B cell (primary cell): ENCODE results near the gene SDCCAG8. TPM values are rescaled to one million over a fixed set of nuclear protein-coding genes. Genes with fewer than 3 reads are reported as not detected.

Experiments used
- ATAC-seq: fragments of 200-7000 bp; cut with Tn5 transposase; one replicate; pipeline ENCODE4 v1.10.0; 2021; ENCODE audit warnings: low read depth, mild to moderate bottlenecking, moderate number of reproducible peaks, moderate library complexity
- CTCF ChIA-PET: fragments of 350-600 bp; sonication (Branson Sonifier 250); formaldehyde crosslinking; loops from one replicate; lab custom pipeline; 2021; ENCODE audit warnings: antibody characterized with exemption, inconsistent platforms; lab: Charles Lee
- POLR2A ChIA-PET: fragments of 350-600 bp; sonication (Branson Sonifier 250); formaldehyde crosslinking; loops from one replicate; lab custom pipeline; 2021; ENCODE audit warnings: antibody characterized with exemption; lab: Charles Lee
- DNase-seq: peaks from one replicate; pipeline ENCODE4 v3.0.0; 2013
- H2AFZ ChIP-seq: 2 replicates; pipeline ENCODE4 v1.6.1; 2012; ENCODE audit warnings: mild to moderate bottlenecking, low read depth, low read length; ENCODE audit not compliant: insufficient read depth, poor library complexity, severe bottlenecking
- H3K27ac ChIP-seq, 2 donors: 1 replicate in 1 of 2; 2 replicates in 1 of 2; pipeline ENCODE4 v1.5.1; 2012 to 2013; ENCODE audit warnings: low read length in 2 of 2, mild to moderate bottlenecking in 2 of 2, moderate library complexity in 1 of 2
- H3K27me3 ChIP-seq, 4 experiments: fragments of 200-600 bp in 1 of 4; sonication (generic) in 1 of 4; replicated peaks in 1 of 4; 1 replicate in 2 of 4; 2 replicates in 2 of 4; pipeline versions ENCODE4 v1.6.1 to v1.7.0; 2013 to 2016; ENCODE audit warnings: low read length in 3 of 4, mild to moderate bottlenecking in 2 of 4, mixed read lengths in 1 of 4, moderate library complexity in 1 of 4; ENCODE audit not compliant: insufficient read depth in 4 of 4, control insufficient read depth in 3 of 4; ENCODE audit errors: control extremely low read depth in 1 of 4
- H3K36me3 ChIP-seq, 2 experiments: replicated peaks in 1 of 2; 1 replicate in 1 of 2; 2 replicates in 1 of 2; pipeline versions ENCODE4 v1.6.1 to v1.7.1; 2013; ENCODE audit warnings: low read length in 1 of 2; ENCODE audit not compliant: insufficient read depth in 2 of 2, control insufficient read depth in 1 of 2; ENCODE audit errors: control extremely low read depth in 1 of 2, extremely low read depth in 1 of 2
- H3K4me1 ChIP-seq, 2 donors: fragments of 200-600 bp in 1 of 2; sonication (generic) in 1 of 2; 1 replicate in 1 of 2; 2 replicates in 1 of 2; pipeline versions ENCODE4 v1.5.1 to v1.6.1; 2013 to 2017; ENCODE audit warnings: low read length in 2 of 2; ENCODE audit not compliant: control insufficient read depth in 2 of 2, insufficient read depth in 2 of 2
- H3K4me2 ChIP-seq: replicated peaks from 2 replicates; pipeline ENCODE3; 2012; ENCODE audit warnings: mild to moderate bottlenecking, low read depth, low read length; ENCODE audit not compliant: poor library complexity, severe bottlenecking
- H3K4me3 ChIP-seq, 5 experiments: fragments of 200-600 bp in 1 of 5; sonication (generic) in 1 of 5; 1 replicate in 3 of 5; 2 replicates in 2 of 5; pipeline versions ENCODE4 v1.5.1 to v1.7.0; 2011 to 2016; ENCODE audit warnings: low read length in 4 of 5, mild to moderate bottlenecking in 4 of 5, low read depth in 2 of 5, control low read depth in 1 of 5, moderate library complexity in 1 of 5; ENCODE audit not compliant: insufficient read depth in 1 of 5; ENCODE audit errors: control extremely low read depth in 1 of 5, extremely low read depth in 1 of 5
- H3K79me2 ChIP-seq: fragments of 200-600 bp; sonication (generic); one replicate; pipeline ENCODE4 v1.6.0; 2016; ENCODE audit warnings: low read length; ENCODE audit not compliant: control insufficient read depth, insufficient read depth
- H3K9ac ChIP-seq: fragments of 200-600 bp; sonication (generic); 2 replicates; pipeline ENCODE4 v1.6.1; 2017; ENCODE audit warnings: mild to moderate bottlenecking, low read length, moderate library complexity
- H3K9me3 ChIP-seq, 3 donors: one replicate each; pipeline versions ENCODE4 v1.6.1 to v1.7.1; 2013; ENCODE audit warnings: low read length in 2 of 3; ENCODE audit not compliant: control insufficient read depth in 2 of 3, insufficient read depth in 1 of 3; ENCODE audit errors: control extremely low read depth in 1 of 3
- H4K20me1 ChIP-seq: 2 replicates; pipeline ENCODE4 v1.6.0; 2012; ENCODE audit warnings: mild to moderate bottlenecking, low read length; ENCODE audit not compliant: insufficient read depth, control insufficient read depth, poor library complexity, severe bottlenecking
- H3K27ac Mint-ChIP-seq: one replicate; pipeline ENCODE4 v1.8.0; 2021; ENCODE audit warnings: mixed read lengths
- H3K27me3 Mint-ChIP-seq: one replicate; pipeline ENCODE4 v1.8.0; 2021; ENCODE audit warnings: mixed read lengths
- H3K4me1 Mint-ChIP-seq: one replicate; pipeline ENCODE4 v1.8.0; 2021; ENCODE audit warnings: mixed read lengths
- H3K4me3 Mint-ChIP-seq: one replicate; pipeline ENCODE4 v1.8.0; 2021; ENCODE audit warnings: mixed read lengths
- H3K9me3 Mint-ChIP-seq: one replicate; pipeline ENCODE4 v1.8.0; 2022; ENCODE audit warnings: mixed read lengths; ENCODE audit not compliant: insufficient read depth
- CTCF ChIP-seq: fragments of 200-600 bp; IDR thresholded peaks from one replicate; pipeline ENCODE4 v1.8.0; 2022; ENCODE audit warnings: antibody characterized with exemption, mild to moderate bottlenecking
- EZH2 ChIP-seq: IDR thresholded peaks from 2 replicates; pipeline ENCODE4 v1.6.1; 2012; ENCODE audit warnings: borderline replicate concordance, low read depth, mild to moderate bottlenecking, moderate library complexity, low read length; ENCODE audit not compliant: insufficient read depth, poor library complexity, severe bottlenecking
- WGBS: methylation state at CpG from one replicate; pipeline ENCODE4 v1.1.5; 2013; ENCODE audit warnings: missing lambda C conversion rate; ENCODE audit not compliant: insufficient coverage; 5-methylcytosine and 5-hydroxymethylcytosine counted together
- intact Hi-C: fragments of 100-400 bp; cut with micrococcal nuclease; formaldehyde crosslinking; loops from one replicate; pipeline ENCODE4 v1.10.0; 2022
- polyA plus RNA-seq: library from polyadenylated mRNA; depleted of rRNA; stranded (reverse); fragments of >200 nt; gene quantifications from 2 replicates; pipeline ENCODE4 v1.2.3, GENCODE V29; 2012
- total RNA-seq, 2 donors: library from RNA; stranded (reverse); fragments of 120-200 nt in 1 of 2; gene quantifications; 1 replicate in 1 of 2; 2 replicates in 1 of 2; pipeline versions ENCODE4 v1.2.3 to v1.2.4, GENCODE V29; 2013 to 2022

SDCCAG8 gene
- total and polyA plus RNA-seq, 2 donors (not counting 1 experiment from before 2014, with no cell fraction given): 37.1 to 60.7 TPM

DNA sequence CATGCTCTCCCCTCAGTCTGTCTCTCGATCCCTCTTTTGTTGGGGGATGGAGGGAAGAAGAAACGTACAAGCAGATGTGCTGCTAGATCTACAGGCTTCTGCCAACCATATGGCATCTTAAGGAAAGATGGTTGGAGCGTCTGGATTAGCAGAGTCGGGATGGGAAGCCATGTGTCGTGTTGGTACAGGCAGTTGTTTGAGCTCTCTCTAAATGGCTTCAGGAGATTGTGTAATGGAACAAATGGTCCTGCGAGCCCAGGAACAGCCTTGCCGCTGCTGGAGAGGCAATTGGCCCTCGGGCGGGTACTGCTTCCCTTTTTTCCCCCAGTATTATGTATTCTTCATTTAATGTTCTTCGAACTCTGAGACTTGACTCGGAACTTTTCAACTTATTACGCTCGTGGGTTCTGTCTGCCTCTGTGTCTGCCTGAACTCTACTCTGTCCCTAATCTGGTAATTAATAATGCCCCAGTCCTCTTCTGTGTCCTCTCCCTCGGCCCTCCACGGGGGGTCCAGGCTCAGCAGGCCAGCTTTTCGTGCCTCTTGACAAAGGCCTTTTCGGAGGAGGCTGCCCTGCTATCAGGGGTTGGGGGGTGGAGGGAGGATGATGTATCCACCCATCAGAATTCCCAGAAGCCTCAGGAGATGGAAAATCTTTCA, 215.3 kb downstream of the SDCCAG8 start:
- H3K27ac Mint-ChIP-seq: peak overlapping the region; percentile 15
- Histone ChIP-seq H2AFZ (no peak overlapping the region), H3K4me2 (no peak overlapping the region), H3K4me3 (no peak overlapping the region), H3K27me3 (no peaks in the 10 kb centered on the region), H3K27ac (no peak overlapping the region), H3K9ac (no peak overlapping the region), H4K20me1 (no peaks in the 10 kb centered on the region), H3K36me3 (peaks cover 0 to 8% of the 10 kb centered on the region in 2 experiments), H3K4me1 (peaks cover 14 to 18% of the 10 kb centered on the region in 2 donors), H3K79me2 (no peaks in the 10 kb centered on the region), H3K9me3 (no peaks in the 10 kb centered on the region)
- H3K9me3 Mint-ChIP-seq: no peaks in the 10 kb centered on the region
- H3K4me1 Mint-ChIP-seq: peaks cover 30% of the 10 kb centered on the region
- no peak for DNase-seq
- no peak overlapping the region for H3K4me3 Mint-ChIP-seq
- ChIA-PET CTCF (no interaction called here), POLR2A (interaction anchor here (0.6 kb wide), 1 partner anchor 1500 kb away, joined by 8 read pairs; no protein-coding TSS in a partner anchor)
- 96% methylated on average over 9 of the region's 17 CpGs for WGBS
- TF ChIP-seq CTCF: no peak
- TF ChIP-seq EZH2: no peak
- no peak for ATAC-seq
- no peaks in the 10 kb centered on the region for H3K27me3 Mint-ChIP-seq
- intact Hi-C loops: no loop called here
